ENCODE data around the gene NCAM2. TPM values are rescaled to one million over a fixed set of nuclear protein-coding genes. Genes with fewer than 3 reads are reported as not detected.
A peak's percentile ranks its signal among the peaks of the same experiment; 100 is the strongest.

The NCAM2 gene
- total and polyA plus RNA-seq, 4 donors = 0.45 to 11.7 (median 5.8) TPM

GRCh38 chr21:21415741-21416140, 417.5 kb downstream of the NCAM2 start:
- no peaks in the 10 kb centered on the region for H3K27me3 ChIP-seq (ENCODE audit: control insufficient read depth in 3 of 3, insufficient read depth in 3 of 3, low read length in 2 of 3)
- no peak for ATAC-seq (ENCODE audit: insufficient read depth, low FRiP score)
- H3K9me3 ChIP-seq (ENCODE audit: control insufficient read depth in 4 of 4, insufficient read depth in 3 of 4, low read length in 3 of 4) = no peaks in the 10 kb centered on the region
- no peaks in the 10 kb centered on the region for H3K36me3 ChIP-seq (ENCODE audit: control insufficient read depth in 4 of 4, insufficient read depth in 4 of 4, low read length in 4 of 4)
- no peak for DNase-seq
- H3K27ac ChIP-seq (ENCODE audit: low read depth in 1 of 2, low read length in 1 of 2) = no peak overlapping the region
- no peak overlapping the region for H3K9ac ChIP-seq (ENCODE audit: insufficient read depth in 1 of 2, low read length in 2 of 2)
- TF ChIP-seq CTCF (IDR thresholded peaks at IDR 0.05; ENCODE audit: control extremely low read depth, extremely low read depth) = no peak
- H3K4me1 ChIP-seq (ENCODE audit: control insufficient read depth in 5 of 5, insufficient read depth in 5 of 5, low read length in 5 of 5) = no peaks in the 10 kb centered on the region
- 88 to 90% methylated on average over 1 of the region's 1 CpG for WGBS, 2 donors
- H3K4me3 ChIP-seq = no peak overlapping the region

GRCh38 chr21:21434944-21435343, 436.7 kb downstream of the NCAM2 start:
- Histone ChIP-seq H3K4me1 (ENCODE audit: control insufficient read depth in 5 of 5, insufficient read depth in 5 of 5, low read length in 5 of 5) (no peaks in the 10 kb centered on the region), H3K36me3 (ENCODE audit: control insufficient read depth in 4 of 4, insufficient read depth in 4 of 4, low read length in 4 of 4) (no peaks in the 10 kb centered on the region), H3K9me3 (ENCODE audit: control insufficient read depth in 4 of 4, insufficient read depth in 3 of 4, low read length in 3 of 4) (no peaks in the 10 kb centered on the region), H3K27ac (ENCODE audit: low read depth in 1 of 2, low read length in 1 of 2) (no peak overlapping the region), H3K9ac (ENCODE audit: insufficient read depth in 1 of 2, low read length in 2 of 2) (no peak overlapping the region), H3K4me3 (no peak overlapping the region), H3K27me3 (ENCODE audit: control insufficient read depth in 3 of 3, insufficient read depth in 3 of 3, low read length in 2 of 3) (no peaks in the 10 kb centered on the region)
- DNase-seq = no peak
- 88% methylated on average over 1 of the region's 1 CpG for WGBS, 2 donors
- TF ChIP-seq CTCF (IDR thresholded peaks at IDR 0.05; ENCODE audit: control extremely low read depth, extremely low read depth) = no peak
- no peak for ATAC-seq (ENCODE audit: insufficient read depth, low FRiP score)

GRCh38 chr21:21436012-21436534, 437.9 kb downstream of the NCAM2 start:
- H3K4me1 ChIP-seq (ENCODE audit: control insufficient read depth in 5 of 5, insufficient read depth in 5 of 5, low read length in 5 of 5) = no peaks in the 10 kb centered on the region
- H3K4me3 ChIP-seq = no peak overlapping the region
- H3K27ac ChIP-seq (ENCODE audit: low read depth in 1 of 2, low read length in 1 of 2) = no peak overlapping the region
- ATAC-seq (ENCODE audit: insufficient read depth, low FRiP score) (peak; percentile 83), DNase-seq (peak in 1 of 3 donors; percentile 14)
- TF ChIP-seq CTCF (IDR thresholded peaks at IDR 0.05; ENCODE audit: control extremely low read depth, extremely low read depth) = no peak
- 25 to 62% methylated on average over 1 of the region's 1 CpG for WGBS, 2 donors
- no peak overlapping the region for H3K9ac ChIP-seq (ENCODE audit: insufficient read depth in 1 of 2, low read length in 2 of 2)
- no peaks in the 10 kb centered on the region for H3K9me3 ChIP-seq (ENCODE audit: control insufficient read depth in 4 of 4, insufficient read depth in 3 of 4, low read length in 3 of 4)
- no peaks in the 10 kb centered on the region for H3K27me3 ChIP-seq (ENCODE audit: control insufficient read depth in 3 of 3, insufficient read depth in 3 of 3, low read length in 2 of 3)
- no peaks in the 10 kb centered on the region for H3K36me3 ChIP-seq (ENCODE audit: control insufficient read depth in 4 of 4, insufficient read depth in 4 of 4, low read length in 4 of 4)

GRCh38 chr21:21439761-21440160, 441.6 kb downstream of the NCAM2 start:
- no peaks in the 10 kb centered on the region for H3K27me3 ChIP-seq (ENCODE audit: control insufficient read depth in 3 of 3, insufficient read depth in 3 of 3, low read length in 2 of 3)
- DNase-seq = no peak
- WGBS, 2 donors = 89 to 91% methylated on average over 3 of the region's 3 CpGs
- H3K4me3 ChIP-seq = no peak overlapping the region
- H3K9ac ChIP-seq (ENCODE audit: insufficient read depth in 1 of 2, low read length in 2 of 2) = no peak overlapping the region
- TF ChIP-seq CTCF (IDR thresholded peaks at IDR 0.05; ENCODE audit: control extremely low read depth, extremely low read depth) = no peak
- no peaks in the 10 kb centered on the region for H3K4me1 ChIP-seq (ENCODE audit: control insufficient read depth in 5 of 5, insufficient read depth in 5 of 5, low read length in 5 of 5)
- H3K27ac ChIP-seq (ENCODE audit: low read depth in 1 of 2, low read length in 1 of 2) = no peak overlapping the region
- ATAC-seq (ENCODE audit: insufficient read depth, low FRiP score) = no peak
- H3K9me3 ChIP-seq (ENCODE audit: control insufficient read depth in 4 of 4, insufficient read depth in 3 of 4, low read length in 3 of 4) = no peaks in the 10 kb centered on the region
- no peaks in the 10 kb centered on the region for H3K36me3 ChIP-seq (ENCODE audit: control insufficient read depth in 4 of 4, insufficient read depth in 4 of 4, low read length in 4 of 4)
